HG02943 (cell line): Measurements from ENCODE around the gene DNAH10.
A peak's percentile ranks its signal among the peaks of the same experiment; 100 is the strongest.

Experiments used
- ATAC-seq: cut with Tn5 transposase; IDR thresholded peaks from one replicate; pipeline ENCODE4 v1.9.1; 2021; ENCODE audit warnings: mild to moderate bottlenecking, low read depth, moderate library complexity; ENCODE audit not compliant: unreplicated experiment

The DNAH10 gene

GRCh38 chr12:123958876-123959275, 196.8 kb downstream of the DNAH10 start:
- no peak for ATAC-seq

GRCh38 chr12:123960029-123960735, 198.1 kb downstream of the DNAH10 start:
- no peak for ATAC-seq

- ATAC-seq = no peak
Observed at GRCh38 chr12:123960856-123961255, 198.8 kb downstream of the DNAH10 start.

- ATAC-seq = no peak
Observed at GRCh38 chr12:123961585-123962345, 199.7 kb downstream of the DNAH10 start.

GRCh38 chr12:123962513-123962912, 200.4 kb downstream of the DNAH10 start:
- ATAC-seq = no peak

GRCh38 chr12:123963821-123964220, 201.7 kb downstream of the DNAH10 start:
- no peak for ATAC-seq

GRCh38 chr12:123965382-123965781, 203.3 kb downstream of the DNAH10 start:
- no peak for ATAC-seq

- no peak for ATAC-seq
Observed at GRCh38 chr12:123966596-123966995, 204.5 kb downstream of the DNAH10 start.

- ATAC-seq = no peak
Observed at GRCh38 chr12:123967121-123967586, 205.1 kb downstream of the DNAH10 start.

GRCh38 chr12:123971449-123971769, 209.3 kb downstream of the DNAH10 start:
- no peak for ATAC-seq

- peak; percentile 16 for ATAC-seq
Observed at GRCh38 chr12:123971770-123972456, 209.8 kb downstream of the DNAH10 start.

GRCh38 chr12:123972457-123973401, 210.6 kb downstream of the DNAH10 start, which contains the start of the genes CCDC92 and ZNF664:
Gene CCDC92 (minus strand): TSS chr12:123972831. CDS start chr12:123944305, 28,526 bp downstream.
Gene ZNF664 (plus strand): TSS chr12:123973215. CDS start chr12:124012145, 38,930 bp downstream.
- peak; percentile 74 for ATAC-seq

GRCh38 chr12:123973552-123974341, 211.6 kb downstream of the DNAH10 start:
- no peak for ATAC-seq

- ATAC-seq = no peak
Observed at GRCh38 chr12:123976227-123976826, 214.2 kb downstream of the DNAH10 start.

- ATAC-seq = no peak
Observed at GRCh38 chr12:123979566-123979965, 217.5 kb downstream of the DNAH10 start.

- no peak for ATAC-seq
Observed at GRCh38 chr12:123982269-123982668, 220.2 kb downstream of the DNAH10 start.

GRCh38 chr12:123983822-123984485, 221.9 kb downstream of the DNAH10 start:
- ATAC-seq = no peak

GRCh38 chr12:123984903-123985302, 222.8 kb downstream of the DNAH10 start:
- ATAC-seq = no peak
